CD4-positive, alpha-beta T cell treated with Interferon alpha-2 for 1 hour (primary cell): Measurements from ENCODE around the gene SEL1L2.

Experiments
- DNase-seq, 2 donors: peaks; one replicate each; pipeline ENCODE4 v3.0.0-alpha.2; 2020 to 2022

The SEL1L2 gene

GRCh38 chr20:13863244-13863643 is 127.2 kb downstream of the SEL1L2 start:
- no peak for DNase-seq

DNA sequence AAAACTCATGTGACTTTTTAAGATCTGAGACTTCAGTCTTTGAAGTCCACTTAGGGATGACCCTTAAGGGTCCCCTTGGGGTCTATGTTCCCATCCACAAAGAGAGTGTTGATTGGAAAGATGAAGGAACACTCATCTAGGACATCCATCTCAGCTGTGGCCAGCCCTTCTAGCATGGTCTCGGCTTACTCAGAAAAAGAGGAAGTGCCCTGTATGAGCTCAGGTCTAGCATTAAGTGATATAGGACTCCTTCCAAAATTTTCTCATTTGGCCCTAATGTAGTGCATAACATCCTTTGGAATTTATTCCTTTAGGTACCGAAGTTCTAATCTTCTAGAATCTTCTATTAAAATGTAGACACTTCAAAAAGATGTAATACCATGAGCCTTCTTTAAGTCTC is 128.2 kb downstream of the SEL1L2 start:
- DNase-seq = no peak

GRCh38 chr20:13858871-13859270 is 131.5 kb downstream of the SEL1L2 start:
- no peak for DNase-seq

DNA sequence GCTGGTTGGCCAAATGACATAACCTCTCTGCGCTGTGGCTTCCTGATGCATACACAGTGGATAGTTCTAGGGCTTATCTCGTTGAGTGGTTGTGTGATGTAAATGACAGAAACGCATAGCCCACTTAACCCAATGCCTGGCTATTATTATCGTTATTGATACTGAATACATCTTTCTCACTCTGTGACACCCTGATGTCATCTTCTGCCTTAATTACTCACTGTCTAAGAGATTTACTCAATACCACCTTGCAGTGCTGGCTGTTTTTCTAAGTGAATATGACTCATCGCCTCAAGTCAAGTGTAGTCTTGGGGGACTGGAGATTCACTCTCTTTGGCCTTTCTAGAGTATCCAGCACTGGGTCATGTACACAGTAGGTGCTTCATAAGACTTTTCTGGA is 132.0 kb downstream of the SEL1L2 start:
- DNase-seq = no peak

- DNase-seq = no peak
Observed at GRCh38 chr20:13857961-13858360, 132.5 kb downstream of the SEL1L2 start.

GRCh38 chr20:13857304-13857703 is 133.1 kb downstream of the SEL1L2 start:
- no peak for DNase-seq

DNA sequence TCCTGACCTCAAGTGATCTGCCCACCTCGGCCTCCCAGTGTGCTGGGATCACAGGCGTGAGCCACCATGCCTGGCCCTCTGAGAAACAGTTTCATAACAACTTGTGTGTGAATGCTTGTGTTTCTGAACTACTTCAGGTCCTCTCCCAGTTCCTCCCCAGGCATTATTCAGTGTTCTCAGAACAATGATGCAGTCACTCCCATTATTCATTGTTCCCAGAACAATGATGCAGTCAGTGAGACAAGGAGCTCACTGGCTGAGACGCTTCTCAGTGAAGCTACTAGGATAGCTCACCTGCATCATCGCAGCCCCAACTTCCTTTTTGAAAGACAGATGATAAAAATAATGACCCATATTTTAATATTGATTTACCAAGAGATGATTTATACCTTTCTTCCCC is 134.1 kb downstream of the SEL1L2 start:
- DNase-seq = no peak

DNA sequence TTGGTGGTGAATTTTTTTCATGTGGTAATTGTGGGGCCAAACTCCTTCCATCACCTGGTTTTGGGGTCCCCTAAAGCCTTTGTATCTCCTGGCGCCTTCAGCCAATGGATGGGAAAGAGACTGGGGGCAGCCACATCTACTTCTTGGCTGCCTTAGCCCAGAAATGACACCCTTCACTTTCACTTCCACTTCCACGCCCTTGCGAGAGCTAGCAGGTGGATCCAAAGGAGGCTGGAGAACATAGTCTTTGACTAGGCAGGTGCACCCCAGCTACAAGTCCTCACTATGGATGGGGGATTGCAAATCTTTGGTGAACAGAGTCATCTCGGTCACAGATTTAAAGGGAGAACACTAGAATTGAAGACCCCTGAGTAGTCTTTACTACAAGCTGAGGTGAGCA is 134.8 kb downstream of the SEL1L2 start:
- no peak for DNase-seq

DNA sequence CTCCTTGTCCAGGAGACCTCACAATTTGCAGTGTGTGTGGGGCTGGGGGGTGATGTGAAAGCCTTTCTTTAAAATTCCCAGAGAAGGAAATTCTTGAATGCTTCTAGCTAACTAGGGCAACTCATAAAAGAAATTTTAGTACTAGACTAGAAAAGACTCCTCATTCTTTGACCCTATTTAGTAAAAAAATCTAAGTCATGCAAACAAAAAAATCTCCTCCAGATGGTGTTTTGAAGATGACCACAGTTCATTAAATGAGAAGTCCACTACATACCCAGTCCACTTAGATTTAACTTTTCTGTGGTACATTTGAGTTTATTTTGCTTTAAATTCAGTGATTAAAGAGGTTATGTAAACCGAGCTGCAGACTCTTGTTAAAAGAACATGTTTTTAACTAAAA is 138.1 kb downstream of the SEL1L2 start:
- no peak for DNase-seq

DNA sequence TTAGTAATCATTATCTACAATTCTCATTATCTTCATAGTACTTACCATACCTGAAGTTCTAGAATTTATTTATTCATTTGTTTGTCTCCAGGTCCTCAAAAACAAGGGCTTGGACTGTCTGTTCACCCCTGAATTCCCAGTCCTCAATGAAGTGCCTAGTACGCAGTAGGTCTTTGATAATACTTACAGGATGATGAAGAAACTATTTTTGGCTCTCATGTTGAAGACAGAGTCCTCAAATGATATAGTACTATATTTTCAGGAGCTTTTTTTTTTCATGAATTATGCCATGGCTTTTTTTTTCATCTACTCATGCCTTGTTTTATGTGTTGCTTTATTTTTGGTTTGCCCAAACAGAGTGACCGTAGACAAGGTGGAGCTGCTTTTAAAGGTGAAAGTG is 139.1 kb downstream of the SEL1L2 start:
- DNase-seq = no peak

GRCh38 chr20:13844296-13844695 is 146.1 kb downstream of the SEL1L2 start:
- DNase-seq = no peak

DNA sequence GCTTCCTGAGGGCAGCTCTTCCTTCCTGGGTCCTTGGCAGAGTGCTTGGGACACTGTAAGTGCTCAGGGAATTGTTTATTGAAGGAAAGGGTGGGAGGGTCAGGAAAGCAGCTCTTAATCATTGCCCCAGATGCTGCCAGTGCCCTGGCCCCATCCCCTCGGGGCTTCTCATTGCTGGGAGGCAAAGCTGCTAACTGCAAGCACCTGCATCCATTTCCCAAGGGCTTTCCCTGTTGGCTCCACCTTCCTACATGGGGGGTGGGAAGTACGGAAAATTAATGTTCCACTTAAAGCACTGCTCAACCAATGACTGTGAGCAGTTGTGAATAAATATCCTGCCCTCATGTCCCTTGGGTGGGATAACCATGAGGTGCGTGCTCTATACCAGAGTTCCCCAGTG is 149.2 kb downstream of the SEL1L2 start:
- DNase-seq = no peak

- no peak for DNase-seq
Observed at GRCh38 chr20:13840093-13840465, 150.3 kb downstream of the SEL1L2 start.

GRCh38 chr20:13839421-13840092 is 150.9 kb downstream of the SEL1L2 start:
- DNase-seq = no peak

- DNase-seq = no peak
Observed at GRCh38 chr20:13838664-13839063, 151.8 kb downstream of the SEL1L2 start.

DNA sequence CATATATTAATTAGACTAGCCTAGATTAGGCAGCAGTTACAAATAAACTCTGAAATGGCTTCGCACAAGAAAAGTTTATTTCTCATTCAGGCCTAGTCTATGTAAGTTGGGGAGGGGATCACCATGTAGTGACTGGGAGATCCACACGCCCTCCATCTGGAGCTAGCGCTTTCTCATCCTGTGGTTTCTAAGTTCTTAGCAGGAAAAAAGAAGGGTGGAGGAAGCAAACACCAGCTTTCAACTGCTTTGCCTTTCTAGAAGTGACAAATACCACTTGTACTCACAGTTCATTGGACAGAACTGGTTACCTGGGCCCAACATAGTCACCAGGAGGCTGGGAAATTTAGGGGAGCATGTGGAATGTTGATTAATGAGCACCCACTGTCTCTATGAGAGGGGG is 158.9 kb downstream of the SEL1L2 start:
- DNase-seq = no peak

GRCh38 chr20:13825465-13825864 is 164.9 kb downstream of the SEL1L2 start:
- no peak for DNase-seq

- no peak for DNase-seq
Observed at GRCh38 chr20:13824459-13824858, 166.0 kb downstream of the SEL1L2 start.

GRCh38 chr20:13822459-13822858 is 168.0 kb downstream of the SEL1L2 start:
- no peak for DNase-seq

DNA sequence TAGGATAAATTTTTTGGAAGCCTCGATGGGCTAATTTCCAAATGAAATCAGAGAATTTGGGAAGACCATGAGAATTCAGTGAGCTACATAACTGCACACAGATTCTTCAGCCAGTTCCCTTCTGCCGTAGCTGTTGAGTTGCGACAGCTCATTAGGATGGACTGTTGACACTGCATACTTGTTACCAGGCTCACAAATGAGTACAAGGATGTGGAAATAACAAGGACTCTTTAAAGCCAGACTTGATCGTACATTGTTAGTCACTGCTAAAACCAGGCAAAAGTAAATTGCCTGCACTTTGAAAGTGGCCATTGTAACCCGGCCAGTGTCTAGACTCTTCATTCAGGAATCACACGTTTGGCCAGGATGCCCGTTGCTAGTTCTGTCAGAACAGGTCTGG is 168.5 kb downstream of the SEL1L2 start:
- no peak for DNase-seq

GRCh38 chr20:13819885-13820645 is 170.3 kb downstream of the SEL1L2 start:
- peak in 1 of 2 donors; percentile 47 for DNase-seq

- no peak for DNase-seq
Observed at GRCh38 chr20:13817342-13817741, 173.1 kb downstream of the SEL1L2 start.

DNA sequence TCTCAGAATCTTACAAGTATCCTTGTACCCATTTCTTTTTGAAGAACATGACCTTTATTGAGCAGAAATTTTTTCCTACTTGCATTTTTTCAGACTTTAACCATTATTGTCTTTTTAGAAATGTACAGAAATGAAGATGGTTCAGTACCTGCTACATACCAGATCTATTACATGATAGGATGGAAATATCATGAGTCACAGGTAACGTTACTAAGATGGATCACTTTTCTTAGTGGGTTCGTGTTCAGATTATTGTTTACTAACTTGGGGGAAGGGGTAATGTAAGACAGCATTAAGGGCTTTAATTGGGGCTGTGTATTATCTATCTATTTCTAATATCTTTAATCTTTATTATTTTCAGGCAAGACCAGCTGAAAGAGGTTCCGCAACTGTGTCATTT is 173.7 kb downstream of the SEL1L2 start:
- no peak for DNase-seq

DNA sequence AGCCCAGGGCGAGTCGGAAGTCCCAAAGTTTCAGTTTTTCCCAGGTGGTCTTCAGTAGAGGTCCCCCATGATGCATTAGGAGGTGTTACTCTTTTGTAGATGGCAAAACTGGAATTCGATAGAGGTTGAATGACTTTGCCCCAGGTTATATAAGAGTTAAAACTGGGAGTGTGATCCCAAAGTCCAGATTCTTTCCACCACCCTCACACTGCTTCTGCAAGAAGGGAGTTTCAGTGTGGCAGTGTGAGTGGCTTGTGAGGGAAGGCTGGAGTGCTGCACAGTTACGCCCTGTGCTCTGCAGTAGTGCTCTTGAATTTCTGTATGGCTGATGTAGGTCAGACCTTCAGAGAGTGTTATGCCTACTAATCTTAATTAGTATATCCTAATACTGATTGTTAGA is 175.7 kb downstream of the SEL1L2 start:
- DNase-seq = no peak

DNA sequence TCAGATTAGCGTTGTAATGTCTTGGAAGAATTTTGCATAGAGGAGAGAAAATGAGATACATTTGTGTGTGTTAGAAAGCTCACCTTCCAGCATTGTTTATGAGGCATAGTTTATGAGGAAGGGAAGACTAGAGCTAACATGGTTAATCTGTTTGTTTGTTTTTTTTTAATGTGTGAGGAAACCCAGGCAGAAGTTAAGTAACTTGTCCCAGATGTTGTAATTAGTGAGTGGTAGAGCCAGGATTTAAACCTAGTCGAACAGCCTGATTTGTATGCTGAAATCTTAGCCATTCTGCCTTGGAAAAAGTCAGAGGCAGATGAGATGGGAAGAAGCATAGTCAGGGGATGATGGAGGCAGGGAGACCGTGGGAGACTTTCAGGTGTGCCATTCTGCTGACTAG is 176.5 kb downstream of the SEL1L2 start:
- no peak for DNase-seq
